IMR-90 (cell line): ENCODE results near the gene PSMC4. TPM values are rescaled to one million over a fixed set of nuclear protein-coding genes. Genes with fewer than 3 reads are reported as not detected.

ENCODE experiments used
- ATAC-seq: fragments of 200-7000 bp; cut with Tn5 transposase; 2 replicates; pipeline ENCODE4 v1.9.1; 2020; ENCODE audit warnings: low read depth, mild to moderate bottlenecking, moderate library complexity
- BruUV-seq: library from RNA; stranded (reverse); fragments of 400-500 nt; replicated peaks from 2 replicates; lab custom pipeline; 2021; lab: Mats Ljungman, UMichigan
- CTCF ChIA-PET: fragments of 300-600 bp; formaldehyde crosslinking; extraction: SDS; loops from one replicate; lab custom pipeline; 2021; ENCODE audit warnings: antibody characterized with exemption; lab: Yijun Ruan, JAX
- POLR2A ChIA-PET: fragments of 300-600 bp; sonication (Branson Sonifier 250); formaldehyde crosslinking; loops from one replicate; lab custom pipeline; 2022; ENCODE audit warnings: antibody characterized with exemption; ENCODE audit not compliant: unreplicated experiment; lab: Charles Lee
- DNase-seq: peaks from one replicate; pipeline ENCODE4 v3.0.0; 2013
- H2AFZ ChIP-seq: replicated peaks from 2 replicates; pipeline ENCODE3; 2013; ENCODE audit warnings: low read length, mild to moderate bottlenecking; ENCODE audit not compliant: poor library complexity
- H2AK5ac ChIP-seq: 2 replicates; pipeline ENCODE4 v1.6.1; 2013; ENCODE audit warnings: low read depth, low read length, inconsistent platforms
- H2AK9ac ChIP-seq: replicated peaks from 2 replicates; pipeline ENCODE3; 2013; ENCODE audit warnings: mild to moderate bottlenecking, low read depth, low read length, moderate library complexity; ENCODE audit not compliant: poor library complexity
- H2BK120ac ChIP-seq: 2 replicates; pipeline ENCODE4 v1.6.1; 2013; ENCODE audit warnings: low read depth, low read length, inconsistent platforms
- H2BK15ac ChIP-seq: 3 replicates; pipeline ENCODE4 v1.6.1; 2013; ENCODE audit warnings: low read depth, low read length, inconsistent platforms
- H2BK20ac ChIP-seq: 2 replicates; pipeline ENCODE4 v1.6.1; 2013; ENCODE audit warnings: low read depth, mild to moderate bottlenecking, inconsistent platforms, low read length, moderate library complexity
- H2BK5ac ChIP-seq: 2 replicates; pipeline ENCODE4 v1.6.1; 2013; ENCODE audit warnings: mild to moderate bottlenecking, low read depth, low read length, inconsistent platforms; ENCODE audit not compliant: poor library complexity, severe bottlenecking
- H3K14ac ChIP-seq: replicated peaks from 2 replicates; pipeline ENCODE4 v1.6.1; 2013; ENCODE audit warnings: low read depth, low read length, inconsistent platforms
- H3K18ac ChIP-seq: 2 replicates; pipeline ENCODE4 v1.6.1; 2013; ENCODE audit warnings: low read depth, low read length, control low read depth
- H3K23ac ChIP-seq: 2 replicates; pipeline ENCODE4 v1.6.1; 2013; ENCODE audit warnings: low read depth, low read length, inconsistent platforms
- H3K27ac ChIP-seq: 2 replicates; pipeline ENCODE4 v1.5.1; 2013; ENCODE audit warnings: mild to moderate bottlenecking, control low read depth, low read length; ENCODE audit not compliant: insufficient read depth
- H3K27me3 ChIP-seq: 2 replicates; pipeline ENCODE4 v1.6.1; 2013; ENCODE audit warnings: low read length; ENCODE audit not compliant: control insufficient read depth, insufficient read depth
- H3K36me3 ChIP-seq: 2 replicates; pipeline ENCODE4 v1.6.1; 2013; ENCODE audit warnings: low read length, mixed read lengths; ENCODE audit not compliant: control insufficient read depth, insufficient read depth
- H3K4ac ChIP-seq: 2 replicates; pipeline ENCODE4 v1.6.1; 2013; ENCODE audit warnings: low read depth, low read length, inconsistent platforms
- H3K4me1 ChIP-seq: 2 replicates; pipeline ENCODE4 v1.6.1; 2013; ENCODE audit warnings: low read length, mixed read lengths; ENCODE audit not compliant: control insufficient read depth, insufficient read depth
- H3K4me2 ChIP-seq: 2 replicates; pipeline ENCODE4 v1.6.1; 2013; ENCODE audit warnings: low read depth, mild to moderate bottlenecking, control low read depth, low read length, moderate library complexity
- H3K4me3 ChIP-seq: 2 replicates; pipeline ENCODE4 v1.5.1; 2013; ENCODE audit warnings: low read depth, mild to moderate bottlenecking, control low read depth, low read length, moderate library complexity; ENCODE audit not compliant: insufficient read depth
- H3K56ac ChIP-seq: 2 replicates; pipeline ENCODE4 v1.6.1; 2013; ENCODE audit warnings: low read length, inconsistent platforms; ENCODE audit not compliant: insufficient read depth; ENCODE audit errors: extremely low read depth
- H3K79me1 ChIP-seq, 2 experiments: 2 replicates each; pipeline ENCODE4 v1.6.1; 2013; ENCODE audit warnings: low read length in 2 of 2, inconsistent platforms in 1 of 2, low read depth in 1 of 2
- H3K9ac ChIP-seq: 2 replicates; pipeline ENCODE4 v1.6.1; 2013; ENCODE audit warnings: low read depth, low read length, control low read depth
- H3K9me1 ChIP-seq: 2 replicates; pipeline ENCODE4 v1.6.1; 2013; ENCODE audit warnings: low read length, inconsistent platforms; ENCODE audit not compliant: insufficient read depth
- H3K9me3 ChIP-seq: 2 replicates; pipeline ENCODE4 v1.6.1; 2013; ENCODE audit warnings: low read length; ENCODE audit not compliant: control insufficient read depth, insufficient read depth
- H4K20me1 ChIP-seq: 2 replicates; pipeline ENCODE4 v1.6.1; 2013; ENCODE audit warnings: low read length, inconsistent platforms; ENCODE audit not compliant: insufficient read depth
- H4K5ac ChIP-seq: 2 replicates; pipeline ENCODE4 v1.6.1; 2013; ENCODE audit warnings: mild to moderate bottlenecking, low read depth, low read length, control low read depth
- H4K8ac ChIP-seq, 2 experiments: 2 replicates each; pipeline ENCODE4 v1.6.1; 2013; ENCODE audit warnings: low read depth in 2 of 2, low read length in 2 of 2, control low read depth in 1 of 2, inconsistent platforms in 1 of 2
- H4K91ac ChIP-seq: 2 replicates; pipeline ENCODE4 v1.6.1; 2013; ENCODE audit warnings: low read depth, low read length, inconsistent platforms; ENCODE audit not compliant: insufficient read depth
- BHLHE40 ChIP-seq: fragments of 150-350 bp; IDR thresholded peaks from 2 replicates; pipeline ENCODE4 v1.6.1; 2016; ENCODE audit warnings: mild to moderate bottlenecking, low read depth, low read length
- CEBPB ChIP-seq: IDR thresholded peaks from 2 replicates; pipeline ENCODE4 v1.6.1; 2012; ENCODE audit warnings: low read depth, low read length, improper control_type of control experiment
- CHD1 ChIP-seq: IDR thresholded peaks from 2 replicates; pipeline ENCODE4 v1.6.1; 2012; ENCODE audit warnings: low read depth, low read length, improper control_type of control experiment
- MAZ ChIP-seq: IDR thresholded peaks from 2 replicates; pipeline ENCODE4 v1.6.1; 2012; ENCODE audit warnings: low read depth, mild to moderate bottlenecking, low read length, improper control_type of control experiment, moderate library complexity, borderline replicate concordance
- MXI1 ChIP-seq: IDR thresholded peaks from 2 replicates; pipeline ENCODE4 v1.6.1; 2012; ENCODE audit warnings: low read depth, mild to moderate bottlenecking, low read length, moderate library complexity, borderline replicate concordance
- POLR2A ChIP-seq: IDR thresholded peaks from 2 replicates; pipeline ENCODE4 v1.6.1; 2012; ENCODE audit warnings: mild to moderate bottlenecking, low read depth, low read length
- RAD21 ChIP-seq: IDR thresholded peaks from 2 replicates; pipeline ENCODE4 v1.6.1; 2012; ENCODE audit warnings: low read length, improper control_type of control experiment
- RCOR1 ChIP-seq: IDR thresholded peaks from 2 replicates; pipeline ENCODE4 v1.6.1; 2012; ENCODE audit warnings: mild to moderate bottlenecking, low read length, improper control_type of control experiment; ENCODE audit not compliant: insufficient replicate concordance
- SMC3 ChIP-seq: fragments of 150-350 bp; IDR thresholded peaks from 2 replicates; pipeline ENCODE4 v1.6.1; 2016; ENCODE audit warnings: low read depth, mild to moderate bottlenecking, antibody characterized with exemption, low read length, moderate library complexity
- dilution Hi-C: fragments of 300-500 bp; cut with HindIII; formaldehyde crosslinking; loops from one replicate; pipeline ENCODE4 v1.14.3; 2018; ENCODE audit warnings: low sequenced_read_pairs; ENCODE audit not compliant: unreplicated experiment
- in situ Hi-C: fragments of 300-500 bp; cut with MboI; formaldehyde crosslinking; loops from 3 replicates; pipeline ENCODE4 v1.14.3; 2019; ENCODE audit warnings: low sequenced_read_pairs, inconsistent platforms, mixed read lengths
- intact Hi-C: fragments of 100-400 bp; cut with micrococcal nuclease; formaldehyde crosslinking; loops from 2 replicates; pipeline ENCODE4 v1.10.0; 2022
- polyA plus RNA-seq, 3 experiments: library from polyadenylated mRNA; depleted of rRNA; stranded (reverse); fragments of >200 nt; gene quantifications; 2 replicates each; pipeline ENCODE4 v1.2.3, GENCODE V29; 2012; ENCODE audit warnings: low replicate concordance in 1 of 3
- total RNA-seq: library from RNA; depleted of rRNA; stranded (reverse); fragments of >200 nt; gene quantifications from 2 replicates; pipeline ENCODE4 v1.2.3, GENCODE V29; 2012

The PSMC4 gene
- total and polyA plus RNA-seq, 2 of the 4 experiments (the other 2 are of a cell fraction) = 148 to 216 TPM

- CTCF ChIA-PET = no interaction called here
- dilution Hi-C loops = no loop called here
Observed at GRCh38 chr19:40009674-40010073, 38.7 kb downstream of the PSMC4 start.

More at GRCh38 chr19:40009674-40010073, 38.7 kb downstream of the PSMC4 start:
- in situ Hi-C loops (no loop called here), intact Hi-C loops (no loop called here)
- POLR2A ChIA-PET = no interaction called here
- Histone ChIP-seq H3K27ac (no peak overlapping the region), H3K79me1 (no peaks in the 10 kb centered on the region), H2BK120ac (no peak overlapping the region), H2BK15ac (no peak overlapping the region), H4K5ac (no peak overlapping the region), H3K4ac (no peak overlapping the region), H3K56ac (no peak overlapping the region), H4K20me1 (no peaks in the 10 kb centered on the region), H3K4me3 (no peak overlapping the region), H4K91ac (no peak overlapping the region), H3K18ac (no peak overlapping the region), H2AK5ac (no peak overlapping the region), H3K4me2 (no peak overlapping the region), H2AFZ (no peak overlapping the region), H3K27me3 (no peaks in the 10 kb centered on the region), H3K9me1 (0 out of 2 replicates have a peak, but pooled peaks cover 4% of the 10 kb centered on the region), H3K4me1 (peaks cover 5% of the 10 kb centered on the region; the same call in 1 of the 2 replicates), H3K36me3 (peaks cover 10% of the 10 kb centered on the region), H3K23ac (no peak overlapping the region), H2BK5ac (no peak overlapping the region), H3K9ac (no peak overlapping the region), H2BK20ac (no peak overlapping the region), H3K14ac (no peak overlapping the region), H3K9me3 (peaks cover 13% of the 10 kb centered on the region), H4K8ac (no peak overlapping the region), H2AK9ac (no peak overlapping the region)
- TF ChIP-seq MAZ (no peak), BHLHE40 (no peak), SMC3 (no peak), CHD1 (no peak), MXI1 (no peak), CEBPB (no peak), RCOR1 (no peak), POLR2A (no peak), RAD21 (no peak)
- ATAC-seq = no peak
- no peak for DNase-seq
- no TSS peak for BruUV-seq
